Spleen (tissue), 11 donors: ENCODE data around the gene PAK1. TPM values are rescaled to one million over a fixed set of nuclear protein-coding genes. Genes with fewer than 3 reads are reported as not detected.

ENCODE experiments used
- DNase-seq: peaks from one replicate; pipeline ENCODE4 v3.0.0-alpha.2; 2020
- H3K27ac ChIP-seq, 8 donors: fragments of 200-600 bp; sonication (generic) in 7 of 8; 1 replicate in 4 of 8; 2 replicates in 4 of 8; pipeline versions ENCODE4 v1.5.0 to v1.8.0; 2016 to 2021; ENCODE audit warnings: inconsistent platforms in 4 of 8, mild to moderate bottlenecking in 4 of 8, moderate library complexity in 1 of 8
- H3K27me3 ChIP-seq, 7 donors: fragments of 200-600 bp; sonication (generic) in 6 of 7; replicated peaks in 1 of 7; 1 replicate in 4 of 7; 2 replicates in 3 of 7; pipeline versions ENCODE4 v1.5.0 to v1.8.0; 2016 to 2021; ENCODE audit warnings: inconsistent platforms in 3 of 7, mild to moderate bottlenecking in 1 of 7
- H3K36me3 ChIP-seq, 6 donors: fragments of 200-600 bp; sonication (generic) in 5 of 6; 1 replicate in 4 of 6; 2 replicates in 2 of 6; pipeline versions ENCODE4 v1.5.0 to v1.8.0; 2016 to 2021; ENCODE audit warnings: inconsistent platforms in 2 of 6
- H3K4me1 ChIP-seq, 6 donors: fragments of 200-600 bp; sonication (generic) in 5 of 6; 1 replicate in 3 of 6; 2 replicates in 3 of 6; pipeline versions ENCODE4 v1.5.0 to v1.8.0; 2016 to 2021; ENCODE audit warnings: inconsistent platforms in 3 of 6
- H3K4me3 ChIP-seq, 8 donors: fragments of 200-600 bp; sonication (generic) in 7 of 8; 1 replicate in 4 of 8; 2 replicates in 4 of 8; pipeline versions ENCODE4 v1.5.0 to v1.8.0; 2016 to 2021; ENCODE audit warnings: inconsistent platforms in 4 of 8, mild to moderate bottlenecking in 4 of 8, moderate library complexity in 2 of 8
- H3K9me3 ChIP-seq, 8 donors: fragments of 200-600 bp; sonication (generic) in 7 of 8; 1 replicate in 4 of 8; 2 replicates in 4 of 8; pipeline versions ENCODE4 v1.5.0 to v1.8.0; 2016 to 2021; ENCODE audit warnings: inconsistent platforms in 4 of 8
- CTCF ChIP-seq, 11 experiments: fragments of 200-600 bp in 7 of 11; fragments of 450-650 bp in 4 of 11; sonication (generic) in 4 of 11; IDR thresholded peaks in 8 of 11; conservative IDR thresholded peaks in 3 of 11; 1 replicate in 7 of 11; 2 replicates in 4 of 11; pipeline versions ENCODE4 v1.4.0 to v1.8.0; 2016 to 2021; ENCODE audit warnings: antibody characterized with exemption in 11 of 11, inconsistent platforms in 4 of 11, mild to moderate bottlenecking in 1 of 11
- POLR2A ChIP-seq, 3 donors: fragments of 450-650 bp; IDR thresholded peaks; one replicate each; pipeline ENCODE4 v1.5.1; 2017; ENCODE audit warnings: antibody characterized with exemption in 3 of 3, mild to moderate bottlenecking in 1 of 3
- POLR2AphosphoS5 ChIP-seq, 3 donors: sonication (generic); formaldehyde crosslinking; IDR thresholded peaks; one replicate each; pipeline ENCODE4 v1.5.1; 2017; ENCODE audit warnings: antibody characterized with exemption in 3 of 3
- WGBS, 5 donors: extraction: QIAGEN DNeasy Blood & Tissue Kit in 3 of 5; methylation state at CpG; one replicate each; pipeline versions ENCODE4 v1.1.5 to v1.1.7; 2013 to 2018; 5-methylcytosine and 5-hydroxymethylcytosine counted together
- intact Hi-C: fragments of 100-400 bp; cut with DNase I; formaldehyde crosslinking; loops from one replicate; pipeline ENCODE4 v1.15.0; 2023; ENCODE audit warnings: low total_unique reads
- polyA plus RNA-seq, 3 donors: library from polyadenylated mRNA; stranded (reverse); fragments of 200-250 nt; gene quantifications; one replicate each; pipeline ENCODE4 v1.2.1, GENCODE V29; 2013
- total RNA-seq, 7 donors: library from RNA; depleted of rRNA in 3 of 7; stranded (reverse); fragments of >200 nt in 3 of 7; fragmentation: NEBNext Ultra II Directional in 4 of 7; extraction: Animal tissue kit (Norgen Biotek cat#: 25700) in 4 of 7; gene quantifications; one replicate each; pipeline versions ENCODE4 v1.1.0 to v1.2.1, GENCODE V29; 2016 to 2021
- donor health status: healthy with polysubstance abuse.
- donor health status: DM: no; HTN: no; CAD: no; lungs with moderate emphysema.
- donor health status: DM: no; HTN: no; CAD: no.
- donor health status: Bipolar disorder and iron deficiency.
- donor health status: healthy.
- donor health status: DM: no; HTN: no; CAD: no.
- donor health status: DM: yes; HTN: yes; CAD: no.

PAK1 gene
- total and polyA plus RNA-seq, 10 donors: 9.3 to 76.5 (median 37.5) TPM

- no peaks in the 10 kb centered on the region for H3K9me3 ChIP-seq
Observed at GRCh38 chr11:77517753-77518152, 43.9 kb upstream of the PAK1 start.

GRCh38 chr11:77517226-77517625 is 43.3 kb upstream of the PAK1 start:
- intact Hi-C loops: no loop called here
- TF ChIP-seq POLR2A (IDR thresholded peaks at IDR 0.05) (no peak), CTCF (IDR thresholded peaks at IDR 0.05 in 8 of 11, conservative IDR thresholded peaks at IDR 0.05 in 3 of 11) (no peak), POLR2AphosphoS5 (IDR thresholded peaks at IDR 0.05) (no peak)
- H3K4me3 ChIP-seq: no peak overlapping the region
- H3K36me3 ChIP-seq: no peaks in the 10 kb centered on the region
- peaks cover 0 to 4% (median 0%) of the 10 kb centered on the region in 6 donors for H3K4me1 ChIP-seq
- H3K9me3 ChIP-seq: no peaks in the 10 kb centered on the region
- DNase-seq: no peak
- 90 to 98% (median 94%) methylated on average over 2 of the region's 2 CpGs for WGBS, 5 donors
- no peak overlapping the region for H3K27ac ChIP-seq
- H3K27me3 ChIP-seq: peaks cover 0 to 2% (median 0%) of the 10 kb centered on the region in 7 donors

More at GRCh38 chr11:77517753-77518152, 43.9 kb upstream of the PAK1 start:
- no peak overlapping the region for H3K4me3 ChIP-seq
- no peak overlapping the region for H3K27ac ChIP-seq
- no peaks in the 10 kb centered on the region for H3K36me3 ChIP-seq
- no peak for TF ChIP-seq POLR2AphosphoS5 (IDR thresholded peaks at IDR 0.05)
- TF ChIP-seq POLR2A (IDR thresholded peaks at IDR 0.05): no peak
- TF ChIP-seq CTCF (IDR thresholded peaks at IDR 0.05 in 8 of 11, conservative IDR thresholded peaks at IDR 0.05 in 3 of 11): no peak
- intact Hi-C loops: no loop called here
- no peaks in the 10 kb centered on the region for H3K4me1 ChIP-seq
- WGBS, 5 donors: 84 to 96% (median 89%) methylated on average over 3 of the region's 3 CpGs
- no peak for DNase-seq
- H3K27me3 ChIP-seq: peaks cover 0 to 2% (median 0%) of the 10 kb centered on the region in 7 donors

GRCh38 chr11:77515483-77515882 is 41.6 kb upstream of the PAK1 start:
- 81 to 89% (median 81%) methylated on average over 3 of the region's 3 CpGs for WGBS, 5 donors
- Histone ChIP-seq H3K4me1 (peaks cover 0 to 19% (median 1%) of the 10 kb centered on the region in 6 donors), H3K9me3 (no peaks in the 10 kb centered on the region), H3K27me3 (peaks cover 0 to 2% (median 0%) of the 10 kb centered on the region in 7 donors), H3K4me3 (no peak overlapping the region), H3K27ac (no peak overlapping the region), H3K36me3 (no peaks in the 10 kb centered on the region)
- intact Hi-C loops: no loop called here
- no peak for DNase-seq
- TF ChIP-seq CTCF (IDR thresholded peaks at IDR 0.05 in 8 of 11, conservative IDR thresholded peaks at IDR 0.05 in 3 of 11) (no peak), POLR2AphosphoS5 (IDR thresholded peaks at IDR 0.05) (no peak), POLR2A (IDR thresholded peaks at IDR 0.05) (no peak)

GRCh38 chr11:77515063-77515462 is 41.2 kb upstream of the PAK1 start:
- 85 to 96% (median 92%) methylated on average over 3 of the region's 3 CpGs for WGBS, 5 donors
- Histone ChIP-seq H3K36me3 (no peaks in the 10 kb centered on the region), H3K27me3 (peaks cover 0 to 2% (median 0%) of the 10 kb centered on the region in 7 donors), H3K4me1 (peaks cover 0 to 19% (median 1%) of the 10 kb centered on the region in 6 donors), H3K27ac (no peak overlapping the region), H3K9me3 (no peaks in the 10 kb centered on the region), H3K4me3 (no peak overlapping the region)
- DNase-seq: no peak
- intact Hi-C loops: no loop called here
- no peak for TF ChIP-seq CTCF (IDR thresholded peaks at IDR 0.05 in 8 of 11, conservative IDR thresholded peaks at IDR 0.05 in 3 of 11)
- no peak for TF ChIP-seq POLR2A (IDR thresholded peaks at IDR 0.05)
- no peak for TF ChIP-seq POLR2AphosphoS5 (IDR thresholded peaks at IDR 0.05)
